ENCODE measurements around the gene CYP27C1.

The CYP27C1 gene

GRCh38 chr2:127196998-127197397 lies 23.1 kb downstream of the CYP27C1 start:
- no peaks in the 10 kb centered on the region for H3K27me3 ChIP-seq (replicated peaks; ENCODE audit: control insufficient read depth, insufficient read depth, low read length)
- DNase-seq (ENCODE audit: extremely low read depth, insufficient read length), result no peak
- peak; percentile 76 for TF ChIP-seq CTCF (IDR thresholded peaks at IDR 0.05; ENCODE audit: insufficient read depth, low read length, poor library complexity, severe bottlenecking)
- peak overlapping the region; percentile 39 for H3K4me3 ChIP-seq (replicated peaks; ENCODE audit: low read depth, low read length)
- H3K36me3 ChIP-seq (ENCODE audit: control insufficient read depth, insufficient read depth, low read length), result no peaks in the 10 kb centered on the region

- Histone ChIP-seq H3K27me3 (replicated peaks; ENCODE audit: control insufficient read depth, insufficient read depth, low read length) (no peaks in the 10 kb centered on the region), H3K36me3 (ENCODE audit: control insufficient read depth, insufficient read depth, low read length) (no peaks in the 10 kb centered on the region), H3K4me3 (replicated peaks; ENCODE audit: low read depth, low read length) (no peak overlapping the region)
- TF ChIP-seq CTCF (IDR thresholded peaks at IDR 0.05; ENCODE audit: insufficient read depth, low read length, poor library complexity, severe bottlenecking), result no peak
- DNase-seq (ENCODE audit: extremely low read depth, insufficient read length), result no peak
These were observed 23.6 kb downstream of the CYP27C1 start for GRCh38 chr2:127196549-127196948.

GRCh38 chr2:127195140-127196074 lies 24.7 kb downstream of the CYP27C1 start:
- DNase-seq (ENCODE audit: extremely low read depth, insufficient read length), result no peak
- no peak overlapping the region for H3K4me3 ChIP-seq (replicated peaks; ENCODE audit: low read depth, low read length)
- H3K27me3 ChIP-seq (replicated peaks; ENCODE audit: control insufficient read depth, insufficient read depth, low read length), result no peaks in the 10 kb centered on the region
- no peak for TF ChIP-seq CTCF (IDR thresholded peaks at IDR 0.05; ENCODE audit: insufficient read depth, low read length, poor library complexity, severe bottlenecking)
- H3K36me3 ChIP-seq (ENCODE audit: control insufficient read depth, insufficient read depth, low read length), result no peaks in the 10 kb centered on the region

- no peak for TF ChIP-seq CTCF (IDR thresholded peaks at IDR 0.05; ENCODE audit: insufficient read depth, low read length, poor library complexity, severe bottlenecking)
- Histone ChIP-seq H3K36me3 (ENCODE audit: control insufficient read depth, insufficient read depth, low read length) (no peaks in the 10 kb centered on the region), H3K27me3 (replicated peaks; ENCODE audit: control insufficient read depth, insufficient read depth, low read length) (no peaks in the 10 kb centered on the region), H3K4me3 (replicated peaks; ENCODE audit: low read depth, low read length) (no peak overlapping the region)
- no peak for DNase-seq (ENCODE audit: extremely low read depth, insufficient read length)
These were observed 25.7 kb downstream of the CYP27C1 start for GRCh38 chr2:127194447-127194846.

- H3K27me3 ChIP-seq (replicated peaks; ENCODE audit: control insufficient read depth, insufficient read depth, low read length), result no peaks in the 10 kb centered on the region
- H3K36me3 ChIP-seq (ENCODE audit: control insufficient read depth, insufficient read depth, low read length), result no peaks in the 10 kb centered on the region
- DNase-seq (ENCODE audit: extremely low read depth, insufficient read length), result no peak
- TF ChIP-seq CTCF (IDR thresholded peaks at IDR 0.05; ENCODE audit: insufficient read depth, low read length, poor library complexity, severe bottlenecking), result no peak
- H3K4me3 ChIP-seq (replicated peaks; ENCODE audit: low read depth, low read length), result no peak overlapping the region
These were observed 26.2 kb downstream of the CYP27C1 start for GRCh38 chr2:127193967-127194280.
